HG02642 (cell line): ENCODE measurements around the gene CNIH3.

ENCODE experiments used
- ATAC-seq: cut with Tn5 transposase; IDR thresholded peaks from one replicate; pipeline ENCODE4 v1.9.1; 2021; ENCODE audit warnings: mild to moderate bottlenecking; ENCODE audit not compliant: unreplicated experiment, poor library complexity

CNIH3 gene

DNA sequence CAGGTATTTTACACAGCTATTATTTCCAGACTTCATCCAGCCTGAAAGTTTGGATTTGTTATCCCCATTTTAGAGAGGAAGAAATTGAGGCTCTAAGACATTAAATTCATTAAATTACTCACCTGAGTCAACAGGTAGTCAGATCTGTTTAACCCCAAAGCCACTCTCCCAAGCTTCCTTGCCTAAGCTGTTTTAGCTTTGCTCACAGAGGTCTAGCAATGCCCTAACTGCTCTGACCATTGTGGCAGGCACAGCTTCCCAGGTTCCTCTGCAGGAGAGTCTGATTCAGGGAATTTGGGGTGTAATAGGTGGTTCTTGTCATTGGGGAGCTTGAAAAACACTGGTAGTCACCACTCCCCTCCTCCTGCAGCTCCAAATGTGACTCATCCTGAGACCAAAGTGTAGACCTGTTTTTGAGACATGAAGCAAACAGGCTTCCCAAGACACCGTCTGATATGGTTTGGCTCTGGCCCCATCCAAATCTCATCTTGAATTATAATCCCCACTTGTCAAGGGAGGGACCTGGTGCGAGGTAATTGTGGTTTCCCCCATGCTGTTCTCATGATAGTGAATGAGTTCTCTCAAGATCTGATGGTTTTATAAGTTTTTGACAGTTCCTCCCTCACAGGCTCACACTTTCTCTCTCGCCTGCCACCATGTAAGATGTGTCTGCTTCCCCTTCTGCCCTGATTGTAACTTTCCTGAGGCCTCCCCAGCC lies 170.6 kb downstream of the CNIH3 start:
- ATAC-seq = no peak

- no peak for ATAC-seq
Measured at GRCh38 chr1:224789311-224789710, 173.2 kb downstream of the CNIH3 start.
